H1 (cell line): ENCODE data around the gene CWC27. TPM values are rescaled to one million over a fixed set of nuclear protein-coding genes. Genes with fewer than 3 reads are reported as not detected.

Source experiments
- CTCF ChIA-PET: fragments of 300-600 bp; sonication (Branson Sonifier 250); formaldehyde crosslinking; loops from one replicate; lab custom pipeline; 2021; ENCODE audit not compliant: partially characterized antibody; lab: Charles Lee
- POLR2A ChIA-PET: fragments of 300-600 bp; sonication (Branson Sonifier 250); formaldehyde crosslinking; loops from one replicate; lab custom pipeline; 2021; ENCODE audit warnings: inconsistent platforms; ENCODE audit not compliant: partially characterized antibody; lab: Charles Lee
- DNase-seq, 2 experiments: peaks; one replicate each; pipeline versions ENCODE4 v3.0.0 to v3.0.0-alpha.2; 2010 to 2022; ENCODE audit warnings: low spot score in 2 of 2, low read depth in 1 of 2, mixed read lengths in 1 of 2
- FAIRE-seq: peaks from 2 replicates; lab custom pipeline; 2011; peaks lifted over from hg19 to GRCh38; lab: Jason Lieb, UNC
- H2AFZ ChIP-seq: 2 replicates; pipeline ENCODE4 v1.8.1; 2012; ENCODE audit warnings: low read length, inconsistent platforms
- H2AK5ac ChIP-seq: 2 replicates; pipeline ENCODE4 v1.6.1; 2013; ENCODE audit warnings: low read depth, low read length
- H2BK120ac ChIP-seq: replicated peaks from 2 replicates; pipeline ENCODE3; 2013; ENCODE audit warnings: low read depth, low read length, inconsistent platforms
- H2BK12ac ChIP-seq: 2 replicates; pipeline ENCODE4 v1.6.1; 2013; ENCODE audit warnings: low read depth, low read length
- H2BK15ac ChIP-seq: 2 replicates; pipeline ENCODE4 v1.6.1; 2013; ENCODE audit warnings: low read length
- H2BK20ac ChIP-seq: 2 replicates; pipeline ENCODE4 v1.6.1; 2013; ENCODE audit warnings: low read length
- H2BK5ac ChIP-seq: 2 replicates; pipeline ENCODE4 v1.6.1; 2013; ENCODE audit warnings: low read depth, low read length
- H3K14ac ChIP-seq: 2 replicates; pipeline ENCODE4 v1.6.1; 2013; ENCODE audit warnings: inconsistent platforms; ENCODE audit not compliant: insufficient read length
- H3K18ac ChIP-seq: 2 replicates; pipeline ENCODE4 v1.6.1; 2013; ENCODE audit warnings: low read length; ENCODE audit errors: extremely low read depth
- H3K23ac ChIP-seq: 2 replicates; pipeline ENCODE4 v1.6.1; 2013; ENCODE audit warnings: inconsistent platforms; ENCODE audit not compliant: insufficient read length
- H3K23me2 ChIP-seq: 2 replicates; pipeline ENCODE4 v1.6.1; 2013; ENCODE audit warnings: low read depth, low read length
- H3K27ac ChIP-seq: 2 replicates; pipeline ENCODE4 v1.6.1; 2011; ENCODE audit warnings: low read depth, low read length, inconsistent platforms
- H3K27me3 ChIP-seq, 4 experiments: replicated peaks in 1 of 4; 1 replicate in 1 of 4; 2 replicates in 3 of 4; pipeline versions ENCODE4 v1.6.1 to v1.8.1; 2011 to 2013; ENCODE audit warnings: low read length in 3 of 4, mild to moderate bottlenecking in 3 of 4, inconsistent platforms in 2 of 4, mixed read lengths in 2 of 4, moderate library complexity in 1 of 4; ENCODE audit not compliant: control insufficient read depth in 3 of 4, insufficient read depth in 3 of 4; ENCODE audit errors: extremely low read depth in 1 of 4
- H3K36me3 ChIP-seq, 4 experiments: 2 replicates each; pipeline versions ENCODE4 v1.6.1 to v1.8.1; 2011 to 2013; ENCODE audit warnings: mild to moderate bottlenecking in 4 of 4, low read length in 3 of 4, moderate library complexity in 2 of 4, control low read depth in 1 of 4, inconsistent platforms in 1 of 4; ENCODE audit not compliant: insufficient read depth in 4 of 4, control insufficient read depth in 2 of 4
- H3K4ac ChIP-seq: replicated peaks from 2 replicates; pipeline ENCODE3; 2013; ENCODE audit warnings: low read length, low read depth, mixed read lengths, inconsistent platforms; ENCODE audit not compliant: insufficient read length
- H3K4me1 ChIP-seq, 4 experiments: replicated peaks in 1 of 4; 1 replicate in 1 of 4; 2 replicates in 3 of 4; pipeline versions ENCODE4 v1.6.1 to v1.8.1; 2011 to 2013; ENCODE audit warnings: low read length in 3 of 4, inconsistent platforms in 2 of 4, mixed read lengths in 1 of 4; ENCODE audit not compliant: insufficient read depth in 4 of 4, control insufficient read depth in 3 of 4
- H3K4me2 ChIP-seq, 2 experiments: 2 replicates each; pipeline versions ENCODE4 v1.6.1 to v1.8.1; 2011 to 2013; ENCODE audit warnings: low read depth in 2 of 2, low read length in 2 of 2, control low read depth in 1 of 2, inconsistent platforms in 1 of 2, mild to moderate bottlenecking in 1 of 2; ENCODE audit not compliant: insufficient read depth in 1 of 2
- H3K4me3 ChIP-seq, 4 experiments: fragments of 200-600, 300-600 bp in 1 of 4; sonication (generic), shearing (Covaris generic), sonication (Bioruptor Twin) in 1 of 4; 2 replicates each; pipeline versions ENCODE4 v1.5.1 to v1.8.1; 2011 to 2016; ENCODE audit warnings: low read length in 4 of 4, low read depth in 3 of 4, control low read depth in 2 of 4, inconsistent platforms in 2 of 4, mild to moderate bottlenecking in 2 of 4, mixed read lengths in 1 of 4, moderate library complexity in 1 of 4; ENCODE audit not compliant: insufficient read depth in 2 of 4; ENCODE audit errors: extremely low read depth in 1 of 4
- H3K56ac ChIP-seq: replicated peaks from 2 replicates; pipeline ENCODE3; 2013; ENCODE audit warnings: low read depth, mild to moderate bottlenecking, mixed read lengths, low read length, inconsistent platforms; ENCODE audit not compliant: insufficient read length
- H3K79me1 ChIP-seq: 2 replicates; pipeline ENCODE4 v1.6.1; 2013; ENCODE audit warnings: low read depth, low read length, control low read depth
- H3K79me2 ChIP-seq, 2 experiments: 2 replicates each; pipeline versions ENCODE4 v1.6.1 to v1.8.1; 2012 to 2013; ENCODE audit warnings: low read length in 2 of 2, mild to moderate bottlenecking in 2 of 2, inconsistent platforms in 1 of 2; ENCODE audit not compliant: insufficient read depth in 2 of 2, control insufficient read depth in 1 of 2
- H3K9ac ChIP-seq, 4 experiments: replicated peaks in 1 of 4; 1 replicate in 1 of 4; 2 replicates in 3 of 4; pipeline versions ENCODE4 v1.6.1 to v1.8.1; 2011 to 2013; ENCODE audit warnings: low read depth in 3 of 4, low read length in 3 of 4, control low read depth in 2 of 4, mild to moderate bottlenecking in 2 of 4, moderate library complexity in 2 of 4, inconsistent platforms in 1 of 4; ENCODE audit errors: extremely low read depth in 1 of 4
- H3K9me3 ChIP-seq, 2 experiments: 2 replicates each; pipeline versions ENCODE4 v1.6.1 to v1.8.1; 2012 to 2013; ENCODE audit warnings: mild to moderate bottlenecking in 2 of 2, moderate library complexity in 2 of 2, control low read depth in 1 of 2, inconsistent platforms in 1 of 2, low read depth in 1 of 2, low read length in 1 of 2, mixed read lengths in 1 of 2; ENCODE audit not compliant: insufficient read depth in 2 of 2
- H4K20me1 ChIP-seq, 2 experiments: replicated peaks in 1 of 2; 2 replicates each; pipeline versions ENCODE3 to v1.8.1; 2011 to 2013; ENCODE audit warnings: inconsistent platforms in 2 of 2, low read length in 2 of 2, mild to moderate bottlenecking in 1 of 2; ENCODE audit not compliant: insufficient read depth in 2 of 2, control insufficient read depth in 1 of 2
- H4K5ac ChIP-seq: 2 replicates; pipeline ENCODE4 v1.6.1; 2013; ENCODE audit warnings: low read length, low read depth, mixed read lengths, inconsistent platforms; ENCODE audit not compliant: insufficient read length
- H4K8ac ChIP-seq: 2 replicates; pipeline ENCODE4 v1.8.0; 2013; ENCODE audit warnings: mild to moderate bottlenecking, moderate library complexity, low read length, inconsistent platforms; ENCODE audit not compliant: insufficient read depth; ENCODE audit errors: extremely low read depth
- H4K91ac ChIP-seq: replicated peaks from 2 replicates; pipeline ENCODE3; 2013; ENCODE audit warnings: low read length, mixed read lengths, inconsistent platforms; ENCODE audit not compliant: insufficient read length
- CBX8 ChIP-seq: fragments of 300-800, 300-1000 bp; sonication (generic); IDR thresholded peaks from 2 replicates; pipeline ENCODE4 v1.7.1; 2016; ENCODE audit warnings: low read depth, low read length, borderline replicate concordance
- HDAC2 ChIP-seq, 2 experiments: fragments of 300-600 bp in 1 of 2; sonication (generic) in 1 of 2; IDR thresholded peaks; 2 replicates each; pipeline ENCODE4 v1.6.1; 2011 to 2012; ENCODE audit warnings: low read depth in 2 of 2, low read length in 2 of 2, mild to moderate bottlenecking in 2 of 2, moderate library complexity in 2 of 2, borderline replicate concordance in 1 of 2, inconsistent platforms in 1 of 2
- POLR2AphosphoS5 ChIP-seq: IDR thresholded peaks from 2 replicates; pipeline ENCODE4 v1.6.1; 2011; ENCODE audit warnings: low read depth, low read length
- SIRT6 ChIP-seq: IDR thresholded peaks from one replicate; pipeline ENCODE4 v1.7.1; 2012; ENCODE audit warnings: low read length, inconsistent platforms
- TCF12 ChIP-seq: IDR thresholded peaks from 2 replicates; pipeline ENCODE4 v1.6.1; 2011; ENCODE audit warnings: low read depth, mild to moderate bottlenecking, low read length
- WGBS, 2 experiments: shearing (Covaris generic) in 1 of 2; methylation state at CpG; one replicate each; pipeline versions ENCODE4 v1.1.6 to v1.1.7; 2013 to 2015; ENCODE audit warnings: low lambda C conversion rate in 2 of 2, mixed read lengths in 2 of 2, inconsistent platforms in 1 of 2, low coverage in 1 of 2, missing lambda C conversion rate in 1 of 2; ENCODE audit not compliant: insufficient replicate concordance in 2 of 2, insufficient coverage in 1 of 2, insufficient read length in 1 of 2; ENCODE audit errors: extremely low coverage in 1 of 2, missing lambda C conversion rate in 1 of 2; 5-methylcytosine and 5-hydroxymethylcytosine counted together
- long read RNA-seq, 2 experiments: library from RNA in 1 of 2; library from capped mRNA in 1 of 2; stranded (forward); transcript quantifications; one replicate each; pipeline ENCODE4 v2.0.0, GENCODE V29; 2021; ENCODE audit warnings: inconsistent platforms in 1 of 2
- polyA minus RNA-seq, 3 experiments: library from RNA; depleted of rRNA, polyadenylated mRNA; stranded (reverse); fragments of >200 nt; gene quantifications; 1 replicate in 2 of 3; 2 replicates in 1 of 3; pipeline ENCODE4 v1.2.3, GENCODE V29; 2011
- polyA plus RNA-seq, 7 experiments: library from polyadenylated mRNA; depleted of rRNA in 3 of 7; stranded (reverse) in 5 of 7; unstranded in 2 of 7; fragments of >200 nt in 5 of 7; fragments of 200-250 nt in 2 of 7; gene quantifications; 1 replicate in 5 of 7; 2 replicates in 1 of 7; 4 replicates in 1 of 7; pipeline versions ENCODE4 v1.2.1 to v1.2.3, GENCODE V29; 2011 to 2013; ENCODE audit warnings: missing spikeins in 2 of 7, mixed read lengths in 2 of 7
- total RNA-seq: library from RNA; stranded (reverse); fragmentation: NEBNext Ultra II Directional; extraction: Animal tissue kit (Norgen Biotek cat#: 25700); gene quantifications from 2 replicates; pipeline ENCODE4 v1.2.1, GENCODE V29; 2021

Gene CWC27, protein sequence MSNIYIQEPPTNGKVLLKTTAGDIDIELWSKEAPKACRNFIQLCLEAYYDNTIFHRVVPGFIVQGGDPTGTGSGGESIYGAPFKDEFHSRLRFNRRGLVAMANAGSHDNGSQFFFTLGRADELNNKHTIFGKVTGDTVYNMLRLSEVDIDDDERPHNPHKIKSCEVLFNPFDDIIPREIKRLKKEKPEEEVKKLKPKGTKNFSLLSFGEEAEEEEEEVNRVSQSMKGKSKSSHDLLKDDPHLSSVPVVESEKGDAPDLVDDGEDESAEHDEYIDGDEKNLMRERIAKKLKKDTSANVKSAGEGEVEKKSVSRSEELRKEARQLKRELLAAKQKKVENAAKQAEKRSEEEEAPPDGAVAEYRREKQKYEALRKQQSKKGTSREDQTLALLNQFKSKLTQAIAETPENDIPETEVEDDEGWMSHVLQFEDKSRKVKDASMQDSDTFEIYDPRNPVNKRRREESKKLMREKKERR
- 41.1 and 43.4 TPM in 2 replicates for total RNA-seq
- 10.7 and 24.9 TPM in 2 replicates for polyA plus RNA-seq (2011; rRNA removed)
- polyA plus RNA-seq (2011; cell fraction: cytosol; rRNA removed) = 32.5 TPM
- 6.2 TPM for polyA plus RNA-seq (2011; cell fraction: nucleus; rRNA removed)
- polyA plus RNA-seq (2012, experiment 1 of 2) = 31.3 to 54.5 TPM (median 32.6 TPM) in 4 replicates
- 3.3 TPM for polyA plus RNA-seq (2012, experiment 2 of 2)
- polyA plus RNA-seq (2013, experiment 1 of 2) = 72.9 TPM
- 76.7 TPM for polyA plus RNA-seq (2013, experiment 2 of 2)
- 30.8 and 41.1 TPM in 2 replicates for polyA minus RNA-seq (2011; rRNA and poly(A)+ RNA removed)
- 12.6 TPM for polyA minus RNA-seq (2011; cell fraction: cytosol; rRNA and poly(A)+ RNA removed)
- polyA minus RNA-seq (2011; cell fraction: nucleus; rRNA and poly(A)+ RNA removed) = 69.4 TPM
- long read RNA-seq, experiment 1, partial matches to known transcripts = 8 of 11 reads
- long read RNA-seq, experiment 1, other reads (novel, unspliced or antisense) = 3 of 11 reads
- long read RNA-seq, experiment 2, transcript CWC27-201 (14 exons, 2,078 nt) = major isoform, 114 of 256 reads
- long read RNA-seq, experiment 2, partial matches to known transcripts = 118 of 256 reads
- long read RNA-seq, experiment 2, other reads (novel, unspliced or antisense) = 22 of 256 reads

DNA sequence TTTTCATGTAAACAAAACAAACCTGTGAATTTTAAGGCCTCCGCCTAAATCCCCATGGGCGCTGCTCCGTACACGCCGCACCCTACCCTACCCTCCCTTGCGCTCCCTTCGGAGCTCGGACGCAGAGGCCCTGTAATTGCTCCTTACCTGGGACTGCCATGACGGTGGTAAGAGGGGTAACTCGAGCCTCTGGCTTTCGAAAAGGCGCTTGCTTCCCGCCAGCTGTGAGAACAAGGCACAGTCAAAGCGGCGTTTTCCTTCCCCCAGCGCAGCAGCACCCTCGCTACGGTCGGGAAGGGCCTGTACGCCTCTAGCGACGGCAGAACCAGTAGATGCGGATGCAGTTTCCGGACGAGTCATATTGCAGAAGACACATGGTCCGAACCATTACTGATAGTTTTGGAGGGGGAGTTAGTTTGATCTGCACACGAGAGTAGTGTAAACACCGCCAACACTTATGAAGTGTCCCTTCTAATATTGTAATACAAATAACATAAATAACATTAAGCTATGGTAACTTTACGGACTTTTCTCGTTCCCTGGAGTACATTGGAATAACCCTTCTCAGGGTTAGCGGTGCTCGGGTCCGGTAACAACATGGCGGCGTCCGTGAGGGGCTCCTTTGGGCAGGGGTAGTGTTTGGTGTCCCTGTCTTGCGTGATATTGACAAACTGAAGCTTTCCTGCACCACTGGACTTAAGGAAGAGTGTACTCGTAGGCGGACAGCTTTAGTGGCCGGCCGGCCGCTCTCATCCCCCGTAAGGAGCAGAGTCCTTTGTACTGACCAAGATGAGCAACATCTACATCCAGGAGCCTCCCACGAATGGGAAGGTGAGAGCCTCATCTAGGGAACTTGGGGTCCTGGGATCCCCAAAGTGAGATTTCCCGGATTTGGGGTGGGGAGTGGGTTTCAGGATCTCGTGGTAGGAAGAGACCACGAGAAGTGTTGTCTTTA, at the start of gene CWC27, which contains the start of gene SREK1IP1:
CWC27 (plus strand) TSS at position 573 of the 955 bp plus-strand sequence; CDS start at position 790, 217 bp downstream.
SREK1IP1 (minus strand) TSS at position 334 of the 955 bp plus-strand sequence; CDS start at position 160, 174 bp downstream.
- CTCF ChIA-PET = interaction anchor here (0.5 to 2.8 kb wide), 15 partner anchors 10 to 138 kb away, joined by 3 to 13 read pairs (median 3); partner anchors contain the start of gene SHISAL2B
- peak; percentile 69 to 85 for DNase-seq
- POLR2A ChIA-PET = interaction anchor here (0.8 to 3.7 kb wide), 20 partner anchors 8 to 855 kb away, joined by 3 to 30 read pairs (median 4); partner anchors contain the start of genes ADAMTS6, SHISAL2B and TRIM23
- TF ChIP-seq HDAC2 (IDR thresholded peaks at IDR 0.05; ENCODE audit: borderline replicate concordance in 1 of 2, low read depth in 2 of 2, low read length in 2 of 2) = peak in 1 of 2 experiments; percentile 88; a peak in 2 of 4 replicates
- TF ChIP-seq SIRT6 = no peak
- TF ChIP-seq CBX8 = no peak
- TF ChIP-seq TCF12 = no peak
- peak; percentile 97 for TF ChIP-seq POLR2AphosphoS5

More for the DNA sequence above, at the start of gene CWC27, which contains the start of gene SREK1IP1:
- peaks cover 6% of the 10 kb centered on the region for H3K79me1 ChIP-seq
- H3K9ac ChIP-seq = peak within 1 kb of the TSS; percentile 77 to 99 (median 94)
- H4K5ac ChIP-seq = peak within 1 kb of the TSS; percentile 82
- H2BK12ac ChIP-seq = peak within 1 kb of the TSS; percentile 52; the same call in 1 of the 2 replicates
- H3K14ac ChIP-seq = no peak within 1 kb of the TSS
- H3K4me3 ChIP-seq = peak within 1 kb of the TSS; percentile 79 to 100 (median 98)
- H3K18ac ChIP-seq = peak within 1 kb of the TSS; percentile 72; the same call in 1 of the 2 replicates
- peaks cover 0 to 2% of the 10 kb centered on the region in 2 experiments for H4K20me1 ChIP-seq
- no peak within 1 kb of the TSS for H3K23ac ChIP-seq
- H2BK5ac ChIP-seq = peak within 1 kb of the TSS; percentile 91
- H3K36me3 ChIP-seq = peaks cover 2 to 23% (median 9%) of the 10 kb centered on the region in 4 experiments; a peak in 4 of 8 replicates
- H3K4ac ChIP-seq = no peak within 1 kb of the TSS
- H3K27me3 ChIP-seq = no peaks in the 10 kb centered on the region
- no peak within 1 kb of the TSS for H2AK5ac ChIP-seq
- no peaks in the 10 kb centered on the region for H3K9me3 ChIP-seq
- no peak within 1 kb of the TSS for H2BK20ac ChIP-seq
- H3K4me1 ChIP-seq = peaks cover 0 to 9% (median 3%) of the 10 kb centered on the region in 4 experiments; a peak in 4 of 7 replicates
- no peak within 1 kb of the TSS for H2BK120ac ChIP-seq
- H3K23me2 ChIP-seq = 0 out of 2 replicates have a peak, but pooled peaks cover 2% of the 10 kb centered on the region
- peak within 1 kb of the TSS; percentile 99 for H2AFZ ChIP-seq
- FAIRE-seq = peak; percentile 62
- H2BK15ac ChIP-seq = no peak within 1 kb of the TSS
- WGBS, 2 experiments = 1% methylated on average over 48 of the region's 48 CpGs; no CpG with 5 or more reads in 1 of the 2 experiments
- peak within 1 kb of the TSS; percentile 34 for H4K91ac ChIP-seq
- peak within 1 kb of the TSS; percentile 56 to 75 for H3K4me2 ChIP-seq
- peak within 1 kb of the TSS; percentile 43 for H3K56ac ChIP-seq
- peaks cover 15 to 89% of the 10 kb centered on the region in 2 experiments; a peak in 3 of 4 replicates for H3K79me2 ChIP-seq
- peak within 1 kb of the TSS; percentile 97 for H3K27ac ChIP-seq
- H4K8ac ChIP-seq = peak within 1 kb of the TSS; percentile 97; the same call in 1 of the 2 replicates
